ENCODE results near the gene HSD11B1.

GRCh38 chr1:209705033-209705598 lies 470 bp downstream of the HSD11B1 start:
- TF ChIP-seq CTCF (IDR thresholded peaks at IDR 0.05) (no peak), POLR2A (IDR thresholded peaks at IDR 0.05) (no peak)
